ENCODE results near the gene SHB. TPM values are rescaled to one million over a fixed set of nuclear protein-coding genes. Genes with fewer than 3 reads are reported as not detected.

Gene SHB
- total and polyA plus RNA-seq, 2 donors (not counting 1 experiment from before 2014, with no cell fraction given) = 9.9 to 13.9 TPM

DNA sequence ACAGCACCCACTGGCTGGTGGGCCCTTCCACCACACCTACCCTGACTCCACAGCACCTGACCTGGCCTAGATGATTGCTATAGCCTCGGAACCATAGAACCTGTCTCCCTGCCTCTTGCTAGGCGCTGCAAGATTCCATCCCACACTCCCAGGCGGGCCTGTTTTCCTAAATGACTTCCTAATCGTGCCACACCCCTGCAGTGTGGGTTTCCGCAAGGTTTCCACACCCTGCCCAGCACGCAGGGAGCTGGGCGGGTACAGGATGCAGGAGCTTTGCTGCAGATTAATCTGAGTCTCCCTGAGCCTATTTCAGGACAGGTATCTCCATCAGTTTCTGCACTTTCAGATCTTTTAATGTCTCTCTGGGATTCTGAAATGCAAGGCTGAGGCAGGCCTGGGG lies 62.9 kb downstream of the SHB start:
- H3K4me2 ChIP-seq (ENCODE audit: extremely low read depth, insufficient read depth, low read length) = no peak overlapping the region
- DNase-seq (ENCODE audit: low read depth in 2 of 2) = no peak
- no peaks in the 10 kb centered on the region for H3K36me3 ChIP-seq (ENCODE audit: control insufficient read depth, insufficient read depth, low read length)
- H3K27ac ChIP-seq (ENCODE audit: insufficient read depth, low read length) = no peak overlapping the region
- H3K27me3 ChIP-seq (ENCODE audit: control insufficient read depth, insufficient read depth, low read length) = no peaks in the 10 kb centered on the region
- no peak overlapping the region for H3K9ac ChIP-seq (ENCODE audit: insufficient read depth, low read length)
- no peaks in the 10 kb centered on the region for H4K20me1 ChIP-seq (ENCODE audit: control insufficient read depth, extremely low read depth, insufficient read depth, low read length)
- H3K4me3 ChIP-seq (replicated peaks in 1 of 4; ENCODE audit: control extremely low read depth in 1 of 4, insufficient read depth in 1 of 4, low read depth in 3 of 4, low read length in 4 of 4) = no peak overlapping the region
- H3K4me1 ChIP-seq (ENCODE audit: control insufficient read depth, extremely low read depth, insufficient read depth, low read length) = peaks cover 29% of the 10 kb centered on the region
- peaks cover 52% of the 10 kb centered on the region for H3K79me2 ChIP-seq (ENCODE audit: control insufficient read depth, insufficient read depth, low read length)
- H2AFZ ChIP-seq (ENCODE audit: low read length) = no peak overlapping the region
- TF ChIP-seq EZH2 (IDR thresholded peaks at IDR 0.05; ENCODE audit: low read length, missing control alignments) = no peak
- TF ChIP-seq, protein P1, sequence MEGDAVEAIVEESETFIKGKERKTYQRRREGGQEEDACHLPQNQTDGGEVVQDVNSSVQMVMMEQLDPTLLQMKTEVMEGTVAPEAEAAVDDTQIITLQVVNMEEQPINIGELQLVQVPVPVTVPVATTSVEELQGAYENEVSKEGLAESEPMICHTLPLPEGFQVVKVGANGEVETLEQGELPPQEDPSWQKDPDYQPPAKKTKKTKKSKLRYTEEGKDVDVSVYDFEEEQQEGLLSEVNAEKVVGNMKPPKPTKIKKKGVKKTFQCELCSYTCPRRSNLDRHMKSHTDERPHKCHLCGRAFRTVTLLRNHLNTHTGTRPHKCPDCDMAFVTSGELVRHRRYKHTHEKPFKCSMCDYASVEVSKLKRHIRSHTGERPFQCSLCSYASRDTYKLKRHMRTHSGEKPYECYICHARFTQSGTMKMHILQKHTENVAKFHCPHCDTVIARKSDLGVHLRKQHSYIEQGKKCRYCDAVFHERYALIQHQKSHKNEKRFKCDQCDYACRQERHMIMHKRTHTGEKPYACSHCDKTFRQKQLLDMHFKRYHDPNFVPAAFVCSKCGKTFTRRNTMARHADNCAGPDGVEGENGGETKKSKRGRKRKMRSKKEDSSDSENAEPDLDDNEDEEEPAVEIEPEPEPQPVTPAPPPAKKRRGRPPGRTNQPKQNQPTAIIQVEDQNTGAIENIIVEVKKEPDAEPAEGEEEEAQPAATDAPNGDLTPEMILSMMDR (conservative IDR thresholded peaks at IDR 0.05 in 1 of 2, IDR thresholded peaks at IDR 0.05 in 1 of 2; ENCODE audit: low read depth in 1 of 2, low read length in 2 of 2) = no peak
- H3K9me3 ChIP-seq (ENCODE audit: control insufficient read depth, insufficient read depth, low read depth, low read length) = no peaks in the 10 kb centered on the region

DNA sequence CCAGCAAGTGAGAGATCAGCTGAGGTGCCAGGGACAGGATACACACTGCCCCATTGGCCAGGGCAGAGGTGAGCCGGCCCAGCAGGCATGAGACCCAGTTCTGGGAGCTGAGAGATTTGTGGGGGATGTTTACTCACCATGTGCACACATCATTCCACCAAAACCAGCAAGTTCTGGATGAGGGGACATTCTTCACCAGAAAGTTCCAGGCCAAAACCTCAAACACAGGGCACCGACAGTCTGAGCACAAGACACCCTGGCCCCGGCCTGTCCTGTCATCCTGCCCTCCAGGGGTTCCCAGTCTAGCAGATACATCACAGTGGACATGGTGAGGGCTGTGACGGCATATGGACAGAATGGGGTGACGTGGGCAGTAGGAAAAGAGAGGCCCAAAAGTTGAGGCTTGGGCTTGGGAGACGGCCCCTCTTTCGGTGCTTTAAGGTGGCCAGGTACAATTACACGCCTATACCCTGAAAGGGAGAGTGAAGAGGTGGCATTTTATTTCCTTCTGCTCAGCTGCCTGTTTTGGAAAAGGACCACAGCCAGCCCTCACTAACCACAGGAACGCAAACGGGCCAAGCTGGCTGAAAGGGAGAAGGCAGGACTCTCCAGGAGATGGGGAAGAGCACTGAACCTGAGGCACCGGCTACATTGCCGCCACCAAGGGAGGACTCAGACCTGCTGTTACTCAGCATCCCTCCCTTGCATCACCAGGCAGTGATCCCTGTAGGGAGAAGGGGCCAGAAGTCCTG lies 64.0 kb downstream of the SHB start:
- Histone ChIP-seq H3K9ac (ENCODE audit: insufficient read depth, low read length) (no peak overlapping the region), H4K20me1 (ENCODE audit: control insufficient read depth, extremely low read depth, insufficient read depth, low read length) (no peaks in the 10 kb centered on the region)

DNA sequence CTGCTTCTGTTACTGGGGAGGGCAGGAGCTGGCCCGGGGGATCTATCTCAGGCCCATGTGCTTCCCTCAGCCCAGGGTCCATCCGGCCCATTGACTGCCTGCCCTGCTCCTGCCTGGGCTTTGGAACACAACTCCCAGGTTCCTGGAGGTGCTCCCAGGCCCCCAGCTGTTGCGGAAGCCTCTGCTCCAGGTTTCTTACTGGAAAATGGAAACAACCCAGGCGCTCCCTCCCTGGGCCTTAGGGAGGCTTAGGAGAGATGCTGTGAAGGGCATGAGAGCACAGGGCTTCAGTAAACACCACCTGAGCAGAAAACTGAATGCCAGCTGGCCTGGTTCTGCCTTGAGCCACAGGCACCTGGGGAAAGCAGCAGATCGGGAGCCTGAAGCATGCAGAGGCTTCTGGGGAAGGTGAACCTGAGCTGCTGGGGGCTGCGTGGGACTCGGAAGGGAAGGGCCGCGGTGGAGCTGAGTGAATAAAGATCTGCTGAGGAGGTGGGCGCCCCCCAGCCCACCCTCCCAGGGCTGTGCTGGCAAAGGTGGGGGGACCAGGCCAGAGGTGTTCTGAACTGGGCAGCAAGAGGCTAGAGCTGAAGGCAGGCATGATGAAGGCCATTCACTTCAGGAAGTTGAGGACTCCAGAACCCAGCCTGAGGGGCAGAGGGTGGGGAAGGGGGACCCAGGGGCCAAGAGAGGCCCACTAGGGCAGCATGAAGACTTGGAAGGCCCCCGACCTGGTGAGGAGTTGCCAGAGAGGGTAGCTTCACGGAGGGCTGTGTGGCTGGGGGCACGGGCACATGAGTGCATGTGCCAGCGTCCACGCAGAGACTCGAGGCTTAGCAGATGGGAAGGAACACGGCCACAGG lies 64.8 kb downstream of the SHB start:
- peaks cover 46% of the 10 kb centered on the region for H3K79me2 ChIP-seq (ENCODE audit: control insufficient read depth, insufficient read depth, low read length)
- H3K4me1 ChIP-seq (ENCODE audit: control insufficient read depth, extremely low read depth, insufficient read depth, low read length) = peaks cover 31% of the 10 kb centered on the region
- H2AFZ ChIP-seq (ENCODE audit: low read length) = no peak overlapping the region
- no peaks in the 10 kb centered on the region for H4K20me1 ChIP-seq (ENCODE audit: control insufficient read depth, extremely low read depth, insufficient read depth, low read length)
- no peak overlapping the region for H3K4me2 ChIP-seq (ENCODE audit: extremely low read depth, insufficient read depth, low read length)
- no peak overlapping the region for H3K9ac ChIP-seq (ENCODE audit: insufficient read depth, low read length)
- no peak overlapping the region for H3K27ac ChIP-seq (ENCODE audit: insufficient read depth, low read length)
- no peak for DNase-seq (ENCODE audit: low read depth in 2 of 2)
- no peak overlapping the region for H3K4me3 ChIP-seq (replicated peaks in 1 of 4; ENCODE audit: control extremely low read depth in 1 of 4, insufficient read depth in 1 of 4, low read depth in 3 of 4, low read length in 4 of 4)
- no peaks in the 10 kb centered on the region for H3K36me3 ChIP-seq (ENCODE audit: control insufficient read depth, insufficient read depth, low read length)
- H3K27me3 ChIP-seq (ENCODE audit: control insufficient read depth, insufficient read depth, low read length) = no peaks in the 10 kb centered on the region
- TF ChIP-seq, protein P1 (conservative IDR thresholded peaks at IDR 0.05 in 1 of 2, IDR thresholded peaks at IDR 0.05 in 1 of 2; ENCODE audit: low read depth in 1 of 2, low read length in 2 of 2) = no peak
- H3K9me3 ChIP-seq (ENCODE audit: control insufficient read depth, insufficient read depth, low read depth, low read length) = no peaks in the 10 kb centered on the region

More for the DNA sequence above, 64.0 kb downstream of the SHB start:
- Histone ChIP-seq H3K4me2 (ENCODE audit: extremely low read depth, insufficient read depth, low read length) (peak overlapping the region; percentile 23), H3K36me3 (ENCODE audit: control insufficient read depth, insufficient read depth, low read length) (no peaks in the 10 kb centered on the region), H3K4me1 (ENCODE audit: control insufficient read depth, extremely low read depth, insufficient read depth, low read length) (peaks cover 30% of the 10 kb centered on the region), H3K9me3 (ENCODE audit: control insufficient read depth, insufficient read depth, low read depth, low read length) (no peaks in the 10 kb centered on the region), H3K27ac (ENCODE audit: insufficient read depth, low read length) (no peak overlapping the region), H3K79me2 (ENCODE audit: control insufficient read depth, insufficient read depth, low read length) (peaks cover 46% of the 10 kb centered on the region), H3K27me3 (ENCODE audit: control insufficient read depth, insufficient read depth, low read length) (no peaks in the 10 kb centered on the region), H2AFZ (ENCODE audit: low read length) (no peak overlapping the region), H3K4me3 (replicated peaks in 1 of 4; ENCODE audit: control extremely low read depth in 1 of 4, insufficient read depth in 1 of 4, low read depth in 3 of 4, low read length in 4 of 4) (no peak overlapping the region)
- TF ChIP-seq, protein P1 (conservative IDR thresholded peaks at IDR 0.05 in 1 of 2, IDR thresholded peaks at IDR 0.05 in 1 of 2; ENCODE audit: low read depth in 1 of 2, low read length in 2 of 2) = no peak
- no peak for TF ChIP-seq EZH2 (IDR thresholded peaks at IDR 0.05; ENCODE audit: low read length, missing control alignments)
- no peak for DNase-seq (ENCODE audit: low read depth in 2 of 2)
